B cell (primary cell): ENCODE data around the gene FBN1. TPM values are rescaled to one million over a fixed set of nuclear protein-coding genes. Genes with fewer than 3 reads are reported as not detected.

Experiments used
- ATAC-seq: fragments of 200-7000 bp; cut with Tn5 transposase; one replicate; pipeline ENCODE4 v1.10.0; 2021; ENCODE audit warnings: low read depth, mild to moderate bottlenecking, moderate number of reproducible peaks, moderate library complexity
- CTCF ChIA-PET: fragments of 350-600 bp; sonication (Branson Sonifier 250); formaldehyde crosslinking; loops from one replicate; lab custom pipeline; 2021; ENCODE audit warnings: antibody characterized with exemption, inconsistent platforms; lab: Charles Lee
- POLR2A ChIA-PET: fragments of 350-600 bp; sonication (Branson Sonifier 250); formaldehyde crosslinking; loops from one replicate; lab custom pipeline; 2021; ENCODE audit warnings: antibody characterized with exemption; lab: Charles Lee
- DNase-seq: peaks from one replicate; pipeline ENCODE4 v3.0.0; 2013
- H2AFZ ChIP-seq: 2 replicates; pipeline ENCODE4 v1.6.1; 2012; ENCODE audit warnings: mild to moderate bottlenecking, low read depth, low read length; ENCODE audit not compliant: insufficient read depth, poor library complexity, severe bottlenecking
- H3K27ac ChIP-seq, 2 donors: 1 replicate in 1 of 2; 2 replicates in 1 of 2; pipeline ENCODE4 v1.5.1; 2012 to 2013; ENCODE audit warnings: low read length in 2 of 2, mild to moderate bottlenecking in 2 of 2, moderate library complexity in 1 of 2
- H3K27me3 ChIP-seq, 4 experiments: fragments of 200-600 bp in 1 of 4; sonication (generic) in 1 of 4; replicated peaks in 1 of 4; 1 replicate in 2 of 4; 2 replicates in 2 of 4; pipeline versions ENCODE4 v1.6.1 to v1.7.0; 2013 to 2016; ENCODE audit warnings: low read length in 3 of 4, mild to moderate bottlenecking in 2 of 4, mixed read lengths in 1 of 4, moderate library complexity in 1 of 4; ENCODE audit not compliant: insufficient read depth in 4 of 4, control insufficient read depth in 3 of 4; ENCODE audit errors: control extremely low read depth in 1 of 4
- H3K36me3 ChIP-seq, 2 experiments: replicated peaks in 1 of 2; 1 replicate in 1 of 2; 2 replicates in 1 of 2; pipeline versions ENCODE4 v1.6.1 to v1.7.1; 2013; ENCODE audit warnings: low read length in 1 of 2; ENCODE audit not compliant: insufficient read depth in 2 of 2, control insufficient read depth in 1 of 2; ENCODE audit errors: control extremely low read depth in 1 of 2, extremely low read depth in 1 of 2
- H3K4me1 ChIP-seq, 2 donors: fragments of 200-600 bp in 1 of 2; sonication (generic) in 1 of 2; 1 replicate in 1 of 2; 2 replicates in 1 of 2; pipeline versions ENCODE4 v1.5.1 to v1.6.1; 2013 to 2017; ENCODE audit warnings: low read length in 2 of 2; ENCODE audit not compliant: control insufficient read depth in 2 of 2, insufficient read depth in 2 of 2
- H3K4me2 ChIP-seq: replicated peaks from 2 replicates; pipeline ENCODE3; 2012; ENCODE audit warnings: mild to moderate bottlenecking, low read depth, low read length; ENCODE audit not compliant: poor library complexity, severe bottlenecking
- H3K4me3 ChIP-seq, 5 experiments: fragments of 200-600 bp in 1 of 5; sonication (generic) in 1 of 5; 1 replicate in 3 of 5; 2 replicates in 2 of 5; pipeline versions ENCODE4 v1.5.1 to v1.7.0; 2011 to 2016; ENCODE audit warnings: low read length in 4 of 5, mild to moderate bottlenecking in 4 of 5, low read depth in 2 of 5, control low read depth in 1 of 5, moderate library complexity in 1 of 5; ENCODE audit not compliant: insufficient read depth in 1 of 5; ENCODE audit errors: control extremely low read depth in 1 of 5, extremely low read depth in 1 of 5
- H3K79me2 ChIP-seq: fragments of 200-600 bp; sonication (generic); one replicate; pipeline ENCODE4 v1.6.0; 2016; ENCODE audit warnings: low read length; ENCODE audit not compliant: control insufficient read depth, insufficient read depth
- H3K9ac ChIP-seq: fragments of 200-600 bp; sonication (generic); 2 replicates; pipeline ENCODE4 v1.6.1; 2017; ENCODE audit warnings: mild to moderate bottlenecking, low read length, moderate library complexity
- H3K9me3 ChIP-seq, 3 donors: one replicate each; pipeline versions ENCODE4 v1.6.1 to v1.7.1; 2013; ENCODE audit warnings: low read length in 2 of 3; ENCODE audit not compliant: control insufficient read depth in 2 of 3, insufficient read depth in 1 of 3; ENCODE audit errors: control extremely low read depth in 1 of 3
- H4K20me1 ChIP-seq: 2 replicates; pipeline ENCODE4 v1.6.0; 2012; ENCODE audit warnings: mild to moderate bottlenecking, low read length; ENCODE audit not compliant: insufficient read depth, control insufficient read depth, poor library complexity, severe bottlenecking
- H3K27ac Mint-ChIP-seq: one replicate; pipeline ENCODE4 v1.8.0; 2021; ENCODE audit warnings: mixed read lengths
- H3K27me3 Mint-ChIP-seq: one replicate; pipeline ENCODE4 v1.8.0; 2021; ENCODE audit warnings: mixed read lengths
- H3K4me1 Mint-ChIP-seq: one replicate; pipeline ENCODE4 v1.8.0; 2021; ENCODE audit warnings: mixed read lengths
- H3K4me3 Mint-ChIP-seq: one replicate; pipeline ENCODE4 v1.8.0; 2021; ENCODE audit warnings: mixed read lengths
- H3K9me3 Mint-ChIP-seq: one replicate; pipeline ENCODE4 v1.8.0; 2022; ENCODE audit warnings: mixed read lengths; ENCODE audit not compliant: insufficient read depth
- EZH2 ChIP-seq: IDR thresholded peaks from 2 replicates; pipeline ENCODE4 v1.6.1; 2012; ENCODE audit warnings: borderline replicate concordance, low read depth, mild to moderate bottlenecking, moderate library complexity, low read length; ENCODE audit not compliant: insufficient read depth, poor library complexity, severe bottlenecking
- WGBS: methylation state at CpG from one replicate; pipeline ENCODE4 v1.1.5; 2013; ENCODE audit warnings: missing lambda C conversion rate; ENCODE audit not compliant: insufficient coverage; 5-methylcytosine and 5-hydroxymethylcytosine counted together
- intact Hi-C: fragments of 100-400 bp; cut with micrococcal nuclease; formaldehyde crosslinking; loops from one replicate; pipeline ENCODE4 v1.10.0; 2022
- polyA plus RNA-seq: library from polyadenylated mRNA; depleted of rRNA; stranded (reverse); fragments of >200 nt; gene quantifications from 2 replicates; pipeline ENCODE4 v1.2.3, GENCODE V29; 2012
- total RNA-seq, 2 donors: library from RNA; stranded (reverse); fragments of 120-200 nt in 1 of 2; gene quantifications; 1 replicate in 1 of 2; 2 replicates in 1 of 2; pipeline versions ENCODE4 v1.2.3 to v1.2.4, GENCODE V29; 2013 to 2022
- TF ChIP-seq, protein P1 (sequence below): fragments of 200-600 bp; IDR thresholded peaks from one replicate; pipeline ENCODE4 v1.8.0; 2022; ENCODE audit warnings: antibody characterized with exemption, mild to moderate bottlenecking

Gene FBN1
- total and polyA plus RNA-seq, 2 donors (not counting 1 experiment from before 2014, with no cell fraction given): 0.15 to 0.25 TPM

GRCh38 chr15:48440084-48440483, 205.4 kb downstream of the FBN1 start:
- WGBS: 90% methylated on average over 2 of the region's 3 CpGs
- ChIA-PET CTCF (no interaction called here), POLR2A (no interaction called here)
- Mint-ChIP-seq H3K4me1 (no peaks in the 10 kb centered on the region), H3K27ac (no peak overlapping the region), H3K27me3 (no peaks in the 10 kb centered on the region), H3K9me3 (no peaks in the 10 kb centered on the region), H3K4me3 (no peak overlapping the region)
- Histone ChIP-seq H3K36me3 (no peaks in the 10 kb centered on the region), H4K20me1 (no peaks in the 10 kb centered on the region), H3K79me2 (no peaks in the 10 kb centered on the region), H3K27me3 (no peaks in the 10 kb centered on the region), H3K9ac (no peak overlapping the region), H3K4me1 (no peaks in the 10 kb centered on the region), H2AFZ (no peak overlapping the region), H3K4me3 (no peak overlapping the region), H3K4me2 (no peak overlapping the region), H3K9me3 (no peaks in the 10 kb centered on the region), H3K27ac (no peak overlapping the region)
- ATAC-seq (no peak), DNase-seq (no peak)
- TF ChIP-seq, protein P1, sequence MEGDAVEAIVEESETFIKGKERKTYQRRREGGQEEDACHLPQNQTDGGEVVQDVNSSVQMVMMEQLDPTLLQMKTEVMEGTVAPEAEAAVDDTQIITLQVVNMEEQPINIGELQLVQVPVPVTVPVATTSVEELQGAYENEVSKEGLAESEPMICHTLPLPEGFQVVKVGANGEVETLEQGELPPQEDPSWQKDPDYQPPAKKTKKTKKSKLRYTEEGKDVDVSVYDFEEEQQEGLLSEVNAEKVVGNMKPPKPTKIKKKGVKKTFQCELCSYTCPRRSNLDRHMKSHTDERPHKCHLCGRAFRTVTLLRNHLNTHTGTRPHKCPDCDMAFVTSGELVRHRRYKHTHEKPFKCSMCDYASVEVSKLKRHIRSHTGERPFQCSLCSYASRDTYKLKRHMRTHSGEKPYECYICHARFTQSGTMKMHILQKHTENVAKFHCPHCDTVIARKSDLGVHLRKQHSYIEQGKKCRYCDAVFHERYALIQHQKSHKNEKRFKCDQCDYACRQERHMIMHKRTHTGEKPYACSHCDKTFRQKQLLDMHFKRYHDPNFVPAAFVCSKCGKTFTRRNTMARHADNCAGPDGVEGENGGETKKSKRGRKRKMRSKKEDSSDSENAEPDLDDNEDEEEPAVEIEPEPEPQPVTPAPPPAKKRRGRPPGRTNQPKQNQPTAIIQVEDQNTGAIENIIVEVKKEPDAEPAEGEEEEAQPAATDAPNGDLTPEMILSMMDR: no peak
- TF ChIP-seq EZH2: no peak
- intact Hi-C loops: no loop called here

- ChIA-PET POLR2A (no interaction called here), CTCF (no interaction called here)
- ATAC-seq (no peak), DNase-seq (no peak)
- Histone ChIP-seq H4K20me1 (no peaks in the 10 kb centered on the region), H3K4me3 (no peak overlapping the region), H3K9me3 (no peaks in the 10 kb centered on the region), H3K27ac (no peak overlapping the region), H2AFZ (no peak overlapping the region), H3K27me3 (no peaks in the 10 kb centered on the region), H3K4me2 (no peak overlapping the region), H3K4me1 (no peaks in the 10 kb centered on the region), H3K36me3 (no peaks in the 10 kb centered on the region), H3K79me2 (no peaks in the 10 kb centered on the region), H3K9ac (no peak overlapping the region)
- H3K27ac Mint-ChIP-seq: no peak overlapping the region
- no peak overlapping the region for H3K4me3 Mint-ChIP-seq
- no CpG with 5 or more reads among the region's 3 CpGs for WGBS
- H3K4me1 Mint-ChIP-seq: no peaks in the 10 kb centered on the region
- intact Hi-C loops: no loop called here
- no peaks in the 10 kb centered on the region for H3K27me3 Mint-ChIP-seq
- no peak for TF ChIP-seq EZH2
- TF ChIP-seq, protein P1: no peak
- no peaks in the 10 kb centered on the region for H3K9me3 Mint-ChIP-seq
Observed at GRCh38 chr15:48437178-48437577, 208.3 kb downstream of the FBN1 start.
